CD4-positive, alpha-beta T cell treated with Interleukin-1 beta for 1 hour (primary cell): Measurements from ENCODE around the gene PGBD5.

Experiments
- DNase-seq, 2 donors: peaks; one replicate each; pipeline ENCODE4 v3.0.0-alpha.2; 2020 to 2022

PGBD5 gene

GRCh38 chr1:230394134-230394533 is 32.0 kb downstream of the PGBD5 start:
- DNase-seq, result no peak

- DNase-seq, result no peak
Measured at GRCh38 chr1:230393722-230394121, 32.4 kb downstream of the PGBD5 start.

- DNase-seq, result no peak
Measured at GRCh38 chr1:230392920-230393521, 33.1 kb downstream of the PGBD5 start.

GRCh38 chr1:230392536-230392909 is 33.6 kb downstream of the PGBD5 start:
- DNase-seq, result no peak

- no peak for DNase-seq
Measured at GRCh38 chr1:230391776-230392535, 34.2 kb downstream of the PGBD5 start.

- no peak for DNase-seq
Measured at GRCh38 chr1:230390371-230390770, 35.8 kb downstream of the PGBD5 start.

GRCh38 chr1:230387876-230388275 is 38.3 kb downstream of the PGBD5 start:
- DNase-seq, result no peak

- DNase-seq, result no peak
Measured at GRCh38 chr1:230387296-230387695, 38.8 kb downstream of the PGBD5 start.

GRCh38 chr1:230386637-230387262 is 39.4 kb downstream of the PGBD5 start:
- DNase-seq, result no peak

- no peak for DNase-seq
Measured at GRCh38 chr1:230385930-230386329, 40.2 kb downstream of the PGBD5 start.

GRCh38 chr1:230385158-230385450 is 41.0 kb downstream of the PGBD5 start:
- DNase-seq, result no peak

GRCh38 chr1:230384380-230385157 is 41.6 kb downstream of the PGBD5 start:
- no peak for DNase-seq

GRCh38 chr1:230383425-230383824 is 42.7 kb downstream of the PGBD5 start:
- no peak for DNase-seq

- no peak for DNase-seq
Measured at GRCh38 chr1:230382001-230382491, 44.1 kb downstream of the PGBD5 start.

GRCh38 chr1:230381585-230381984 is 44.5 kb downstream of the PGBD5 start:
- no peak for DNase-seq

GRCh38 chr1:230381049-230381467 is 45.1 kb downstream of the PGBD5 start:
- DNase-seq, result no peak

GRCh38 chr1:230379928-230380327 is 46.2 kb downstream of the PGBD5 start:
- no peak for DNase-seq

GRCh38 chr1:230379462-230379861 is 46.7 kb downstream of the PGBD5 start:
- DNase-seq, result no peak

GRCh38 chr1:230377851-230378250 is 48.3 kb downstream of the PGBD5 start:
- no peak for DNase-seq

- no peak for DNase-seq
Measured at GRCh38 chr1:230377324-230377723, 48.8 kb downstream of the PGBD5 start.

- no peak for DNase-seq
Measured at GRCh38 chr1:230376296-230376695, 49.8 kb downstream of the PGBD5 start.

GRCh38 chr1:230375780-230376179 is 50.4 kb downstream of the PGBD5 start:
- no peak for DNase-seq

- DNase-seq, result no peak
Measured at GRCh38 chr1:230375147-230375546, 51.0 kb downstream of the PGBD5 start.
